GM23338 (cell line): Measurements from ENCODE around the gene MRE11. TPM values are rescaled to one million over a fixed set of nuclear protein-coding genes. Genes with fewer than 3 reads are reported as not detected.

Experiments
- ATAC-seq: fragments of 200-7000 bp; cut with Tn5 transposase; 3 replicates; pipeline ENCODE4 v1.9.1; 2020
- DNase-seq: peaks from one replicate; pipeline ENCODE4 v3.0.0-alpha.2; 2015; ENCODE audit warnings: low spot score
- H2AFZ ChIP-seq: fragments of 200-600 bp; sonication (generic); 2 replicates; pipeline ENCODE4 v1.8.0; 2016; ENCODE audit warnings: antibody characterized with exemption, mild to moderate bottlenecking, moderate library complexity
- H3F3A ChIP-seq: fragments of 200-600 bp; sonication (generic); replicated peaks from 2 replicates; pipeline ENCODE4 v1.8.0; 2017; ENCODE audit warnings: antibody characterized with exemption, mixed run types, low read depth
- H3K27ac ChIP-seq: fragments of 200-600 bp; sonication (generic); 2 replicates; pipeline ENCODE4 v1.6.1; 2016; ENCODE audit warnings: low read depth
- H3K27me3 ChIP-seq: fragments of 200-600 bp; sonication (generic); 2 replicates; pipeline ENCODE4 v1.8.0; 2016; ENCODE audit warnings: mild to moderate bottlenecking, mixed run types, moderate library complexity; ENCODE audit not compliant: insufficient read depth
- H3K36me3 ChIP-seq: fragments of 200-600 bp; sonication (generic); 2 replicates; pipeline ENCODE4 v1.8.0; 2016; ENCODE audit warnings: mild to moderate bottlenecking; ENCODE audit not compliant: insufficient read depth
- H3K4me1 ChIP-seq: fragments of 200-600 bp; sonication (generic); 2 replicates; pipeline ENCODE4 v1.8.0; 2016; ENCODE audit warnings: mild to moderate bottlenecking, moderate library complexity; ENCODE audit not compliant: insufficient read depth
- H3K4me2 ChIP-seq: fragments of 200-600 bp; sonication (generic); 2 replicates; pipeline ENCODE4 v1.7.1; 2017; ENCODE audit warnings: mixed run types
- H3K4me3 ChIP-seq: fragments of 200-600 bp; sonication (generic); 2 replicates; pipeline ENCODE4 v1.6.1; 2016; ENCODE audit warnings: mixed run types
- H3K79me2 ChIP-seq: fragments of 200-600 bp; sonication (generic); replicated peaks from 2 replicates; pipeline ENCODE4 v1.8.0; 2017; ENCODE audit warnings: mild to moderate bottlenecking; ENCODE audit not compliant: insufficient read depth
- H3K9me2 ChIP-seq: fragments of 200-600 bp; sonication (generic); 2 replicates; pipeline ENCODE4 v1.8.0; 2017; ENCODE audit not compliant: insufficient read depth
- H4K20me1 ChIP-seq: fragments of 200-600 bp; sonication (generic); replicated peaks from 2 replicates; pipeline ENCODE4 v1.8.0; 2017; ENCODE audit warnings: mild to moderate bottlenecking; ENCODE audit not compliant: insufficient read depth
- H3K27ac Mint-ChIP-seq: 2 replicates; pipeline ENCODE4 v1.8.0; 2020; ENCODE audit warnings: inconsistent platforms, mild to moderate bottlenecking, moderate library complexity, mixed read lengths
- H3K27me3 Mint-ChIP-seq: 3 replicates; pipeline ENCODE4 v1.8.0; 2022; ENCODE audit warnings: low read depth, mild to moderate bottlenecking, moderate library complexity, mixed read lengths, inconsistent platforms; ENCODE audit not compliant: insufficient read depth, poor library complexity
- H3K36me3 Mint-ChIP-seq: 3 replicates; pipeline ENCODE4 v1.8.0; 2021; ENCODE audit warnings: low read depth, mild to moderate bottlenecking, inconsistent platforms, moderate library complexity, mixed read lengths
- H3K4me1 Mint-ChIP-seq: 3 replicates; pipeline ENCODE4 v1.8.0; 2020; ENCODE audit warnings: mild to moderate bottlenecking, inconsistent platforms, mixed read lengths
- H3K4me3 Mint-ChIP-seq: 3 replicates; pipeline ENCODE4 v1.8.0; 2021; ENCODE audit warnings: moderate library complexity, mild to moderate bottlenecking, inconsistent platforms, mixed read lengths
- H3K9me3 Mint-ChIP-seq: 3 replicates; pipeline ENCODE4 v1.8.0; 2020; ENCODE audit warnings: moderate library complexity, mild to moderate bottlenecking, inconsistent platforms, mixed read lengths
- CREB1 ChIP-seq: fragments of 250-450 bp; sonication (Bioruptor Pico); IDR thresholded peaks from 2 replicates; pipeline ENCODE4 v1.5.0; 2020; ENCODE audit warnings: low read depth, mild to moderate bottlenecking, moderate library complexity
- CTCF ChIP-seq, 2 experiments: fragments of 200-600 bp in 1 of 2; sonication (generic) in 1 of 2; conservative IDR thresholded peaks; 2 replicates each; pipeline versions ENCODE4 v1.5.1 to v1.6.1; 2016 to 2017; ENCODE audit warnings: antibody characterized with exemption in 2 of 2, low read depth in 2 of 2, mild to moderate bottlenecking in 2 of 2, moderate library complexity in 1 of 2
- ETS1 ChIP-seq: IDR thresholded peaks from 2 replicates; pipeline ENCODE4 v1.6.1; 2016; ENCODE audit warnings: antibody characterized with exemption
- EZH2 ChIP-seq: fragments of 200-600 bp; sonication (generic); IDR thresholded peaks from one replicate; pipeline ENCODE4 v1.8.0; 2017; ENCODE audit warnings: antibody characterized with exemption, mild to moderate bottlenecking, low read depth; ENCODE audit not compliant: unreplicated experiment
- EZH2phosphoT487 ChIP-seq: fragments of 200-600 bp; sonication (generic); IDR thresholded peaks from one replicate; pipeline ENCODE4 v1.8.1; 2018; ENCODE audit warnings: antibody characterized with exemption; ENCODE audit not compliant: unreplicated experiment
- JUNB ChIP-seq: IDR thresholded peaks from one replicate; pipeline ENCODE4 v1.6.1; 2016; ENCODE audit warnings: antibody characterized with exemption; ENCODE audit not compliant: unreplicated experiment
- NANOG ChIP-seq: IDR thresholded peaks from 2 replicates; pipeline ENCODE4 v1.6.1; 2016; ENCODE audit warnings: antibody characterized with exemption, borderline replicate concordance
- POLR2AphosphoS5 ChIP-seq: IDR thresholded peaks from 2 replicates; pipeline ENCODE4 v1.6.1; 2016; ENCODE audit warnings: antibody characterized with exemption, low read depth
- REST ChIP-seq: IDR thresholded peaks from one replicate; pipeline ENCODE4 v1.6.1; 2018; ENCODE audit warnings: antibody characterized with exemption; ENCODE audit not compliant: unreplicated experiment
- STAT1 ChIP-seq: IDR thresholded peaks from one replicate; pipeline ENCODE4 v1.6.1; 2016; ENCODE audit warnings: antibody characterized with exemption; ENCODE audit not compliant: unreplicated experiment
- ZNF114 ChIP-seq: fragments of 250-450 bp; sonication (Bioruptor Pico); IDR thresholded peaks from 2 replicates; pipeline ENCODE4 v1.5.0; 2020; ENCODE audit warnings: mild to moderate bottlenecking, moderate library complexity
- ZNF331 ChIP-seq: fragments of 250-450 bp; sonication (Bioruptor Pico); IDR thresholded peaks from 2 replicates; pipeline ENCODE4 v1.5.0; 2020; ENCODE audit warnings: low read depth, mild to moderate bottlenecking, moderate library complexity
- ZNF462 ChIP-seq: fragments of 250-450 bp; sonication (Bioruptor Pico); IDR thresholded peaks from 2 replicates; pipeline ENCODE4 v1.5.0; 2020; ENCODE audit warnings: mild to moderate bottlenecking, moderate library complexity
- polyA plus RNA-seq: library from polyadenylated mRNA; unstranded; fragments of >200 nt; fragmentation: Nextera tagmentation; extraction: Ambion mirVana; gene quantifications from 2 replicates; pipeline ENCODE4 v1.2.1, GENCODE V29; 2016
- total RNA-seq: library from RNA; depleted of rRNA; stranded (reverse); fragments of >200 nt; shearing (Covaris generic); gene quantifications from 2 replicates; pipeline ENCODE4 v1.2.3, GENCODE V29; 2014

The MRE11 gene
- total and polyA plus RNA-seq, 2 experiments from 2014 or later = 23.3 to 38.5 TPM

- Histone ChIP-seq H3K4me3 (no peak overlapping the region), H3K4me2 (no peak overlapping the region), H3K27me3 (no peaks in the 10 kb centered on the region), H3K9me2 (no peaks in the 10 kb centered on the region), H3K79me2 (no peaks in the 10 kb centered on the region), H3K27ac (no peak overlapping the region; the same call in 1 of the 2 replicates), H4K20me1 (no peaks in the 10 kb centered on the region), H2AFZ (no peak overlapping the region), H3K36me3 (peaks cover 2% of the 10 kb centered on the region; the same call in 1 of the 2 replicates), H3K4me1 (no peaks in the 10 kb centered on the region), H3F3A (no peaks in the 10 kb centered on the region)
- no peak for DNase-seq
- H3K36me3 Mint-ChIP-seq = peaks cover 18% of the 10 kb centered on the region
- no peaks in the 10 kb centered on the region for H3K9me3 Mint-ChIP-seq
- TF ChIP-seq ZNF331 (no peak), JUNB (no peak), EZH2phosphoT487 (no peak), REST (no peak), ZNF462 (CRISPR knock-in tag) (no peak), ETS1 (no peak), CREB1 (CRISPR knock-in tag) (no peak), NANOG (no peak), POLR2AphosphoS5 (no peak), STAT1 (no peak), ZNF114 (no peak), CTCF (conservative IDR thresholded peaks at IDR 0.05; ENCODE audit: low read depth in 2 of 2) (no peak), EZH2 (no peak)
- no peak overlapping the region for H3K4me3 Mint-ChIP-seq
- no peaks in the 10 kb centered on the region; the same call in 2 of the 3 replicates for H3K4me1 Mint-ChIP-seq
- H3K27me3 Mint-ChIP-seq = no peaks in the 10 kb centered on the region
- no peak overlapping the region for H3K27ac Mint-ChIP-seq
- no peak for ATAC-seq
Measured at GRCh38 chr11:94481342-94481741, 12.3 kb downstream of the MRE11 start.
